HTERT RPE-1 (cell line): ENCODE results near the gene RPUSD3.
"Not testable (repeated sequence)": the region's sequence is repeated elsewhere in the genome, so short reads cannot be mapped to it uniquely, and the experiment has no call there.

Experiments used
- in situ Hi-C: fragments of 300-500 bp; cut with MboI; formaldehyde crosslinking; loops from 4 replicates; pipeline ENCODE4 v1.14.3; 2020; ENCODE audit warnings: low sequenced_read_pairs

RPUSD3 gene

GRCh38 chr3:9843715-9844438, at the start of gene RPUSD3:
Gene RPUSD3, minus strand, starts transcription at chr3:9844008. Its CDS starts 18 bp downstream, at chr3:9843990.
- in situ Hi-C loops: no loop called here

- in situ Hi-C loops: no loop called here
Observed at GRCh38 chr3:9891072-9891622, 47.3 kb upstream of the RPUSD3 start.

- in situ Hi-C loops: no loop called here
Observed at GRCh38 chr3:9890249-9891071, 46.7 kb upstream of the RPUSD3 start, which contains the start of gene JAGN1. Gene JAGN1, plus strand, starts transcription at chr3:9890610. Its CDS starts 113 bp downstream, at chr3:9890723.

GRCh38 chr3:9889405-9889804, 45.6 kb upstream of the RPUSD3 start:
- in situ Hi-C loops: no loop called here

GRCh38 chr3:9888540-9888939, 44.7 kb upstream of the RPUSD3 start:
- in situ Hi-C loops: no loop called here

- in situ Hi-C loops: no loop called here
Observed at GRCh38 chr3:9887480-9887879, 43.7 kb upstream of the RPUSD3 start.

GRCh38 chr3:9886328-9886727, 42.5 kb upstream of the RPUSD3 start:
- in situ Hi-C loops: no loop called here

GRCh38 chr3:9884555-9885165, 40.9 kb upstream of the RPUSD3 start:
- in situ Hi-C loops: no loop called here

- in situ Hi-C loops: no loop called here
Observed at GRCh38 chr3:9883706-9884554, 40.1 kb upstream of the RPUSD3 start.

GRCh38 chr3:9881441-9881840, 37.6 kb upstream of the RPUSD3 start:
- in situ Hi-C loops: no loop called here

- in situ Hi-C loops: no loop called here
Observed at GRCh38 chr3:9879830-9880549, 36.2 kb upstream of the RPUSD3 start, which contains the start of gene CIDEC. Gene CIDEC, minus strand, starts transcription at chr3:9880253. Its CDS starts 1,767 bp downstream, at chr3:9878486.

- in situ Hi-C loops: no loop called here
Observed at GRCh38 chr3:9878700-9879099, 34.9 kb upstream of the RPUSD3 start.

- in situ Hi-C loops: no loop called here
Observed at GRCh38 chr3:9876991-9877390, 33.2 kb upstream of the RPUSD3 start.

GRCh38 chr3:9876255-9876654, 32.4 kb upstream of the RPUSD3 start:
- in situ Hi-C loops: not testable (repeated sequence)

GRCh38 chr3:9875448-9875847, 31.6 kb upstream of the RPUSD3 start:
- in situ Hi-C loops: no loop called here

- in situ Hi-C loops: not testable (repeated sequence)
Observed at GRCh38 chr3:9872067-9872466, 28.3 kb upstream of the RPUSD3 start.

- in situ Hi-C loops: no loop called here
Observed at GRCh38 chr3:9870978-9871377, 27.2 kb upstream of the RPUSD3 start.

GRCh38 chr3:9869955-9870354, 26.1 kb upstream of the RPUSD3 start:
- in situ Hi-C loops: no loop called here

GRCh38 chr3:9867106-9867505, 23.3 kb upstream of the RPUSD3 start:
- in situ Hi-C loops: no loop called here

- in situ Hi-C loops: no loop called here
Observed at GRCh38 chr3:9866639-9867038, 22.8 kb upstream of the RPUSD3 start.
